WTC11 (cell line): ENCODE measurements around the gene SLC2A11. TPM values are rescaled to one million over a fixed set of nuclear protein-coding genes. Genes with fewer than 3 reads are reported as not detected.

Source experiments
- ATAC-seq: fragments of 200-7000 bp; cut with Tn5 transposase; 2 replicates; pipeline ENCODE4 v1.10.0; 2021; ENCODE audit warnings: mild to moderate bottlenecking, moderate library complexity
- CTCF ChIA-PET: fragments of 300-600 bp; sonication (Branson Sonifier 250); formaldehyde crosslinking; loops from one replicate; lab custom pipeline; 2021; ENCODE audit warnings: antibody characterized with exemption; lab: Charles Lee
- POLR2A ChIA-PET: fragments of 350-600 bp; sonication (Branson Sonifier 250); formaldehyde crosslinking; loops from one replicate; lab custom pipeline; 2021; ENCODE audit warnings: antibody characterized with exemption; lab: Charles Lee
- DNase-seq: peaks from one replicate; pipeline ENCODE4 v3.0.0; 2021; ENCODE audit warnings: low spot score
- H3K27ac Mint-ChIP-seq: 2 replicates; pipeline ENCODE4 v1.8.0; 2021; ENCODE audit warnings: mixed read lengths
- H3K27me3 Mint-ChIP-seq: 2 replicates; pipeline ENCODE4 v1.8.0; 2021; ENCODE audit warnings: low read depth, mild to moderate bottlenecking, moderate library complexity, mixed read lengths
- H3K36me3 Mint-ChIP-seq: 2 replicates; pipeline ENCODE4 v1.8.0; 2021; ENCODE audit warnings: mixed read lengths
- H3K4me1 Mint-ChIP-seq: 2 replicates; pipeline ENCODE4 v1.8.0; 2022; ENCODE audit warnings: mixed read lengths
- H3K4me3 Mint-ChIP-seq: 2 replicates; pipeline ENCODE4 v1.8.0; 2021; ENCODE audit warnings: mild to moderate bottlenecking, moderate library complexity, mixed read lengths
- H3K9me3 Mint-ChIP-seq: 2 replicates; pipeline ENCODE4 v1.8.0; 2021; ENCODE audit warnings: mixed read lengths
- AFF4 ChIP-seq: sonication (generic); formaldehyde crosslinking; IDR thresholded peaks from 2 replicates; pipeline ENCODE4 v1.8.1; 2023; ENCODE audit warnings: mild to moderate bottlenecking, missing genetic modification reagents, borderline replicate concordance
- E2F1 ChIP-seq: sonication (generic); formaldehyde crosslinking; IDR thresholded peaks from 2 replicates; pipeline ENCODE4 v1.8.0; 2022; ENCODE audit warnings: mild to moderate bottlenecking, missing genetic modification reagents
- GABPB1 ChIP-seq: sonication (generic); formaldehyde crosslinking; IDR thresholded peaks from 2 replicates; pipeline ENCODE4 v1.8.1; 2023; ENCODE audit warnings: mild to moderate bottlenecking, missing genetic modification reagents
- HMGA2 ChIP-seq: fragments of 250-450 bp; sonication (Bioruptor Pico); IDR thresholded peaks from 2 replicates; pipeline ENCODE4 v1.4.0; 2021; ENCODE audit warnings: mild to moderate bottlenecking, moderate library complexity
- MAX ChIP-seq: sonication (generic); formaldehyde crosslinking; IDR thresholded peaks from 2 replicates; pipeline ENCODE4 v1.8.0; 2022; ENCODE audit warnings: mild to moderate bottlenecking, missing genetic modification reagents
- NFYB ChIP-seq: sonication (generic); formaldehyde crosslinking; conservative IDR thresholded peaks from 2 replicates; pipeline ENCODE4 v1.8.0; 2022; ENCODE audit warnings: low read depth, missing genetic modification reagents
- NR2C2 ChIP-seq: sonication (generic); formaldehyde crosslinking; IDR thresholded peaks from 2 replicates; pipeline ENCODE4 v1.8.0; 2022; ENCODE audit warnings: mild to moderate bottlenecking, missing genetic modification reagents
- NR3C1 ChIP-seq: sonication (generic); formaldehyde crosslinking; conservative IDR thresholded peaks from 2 replicates; pipeline ENCODE4 v1.8.1; 2023; ENCODE audit warnings: low read depth, mild to moderate bottlenecking, missing genetic modification reagents
- OVOL2 ChIP-seq: fragments of 250-450 bp; sonication (Bioruptor Pico); IDR thresholded peaks from 2 replicates; pipeline ENCODE4 v1.9.0; 2021; ENCODE audit warnings: mild to moderate bottlenecking, borderline replicate concordance
- PREB ChIP-seq: sonication (generic); formaldehyde crosslinking; IDR thresholded peaks from 2 replicates; pipeline ENCODE4 v1.8.1; 2022; ENCODE audit warnings: mild to moderate bottlenecking, missing genetic modification reagents, moderate library complexity, borderline replicate concordance
- RORB ChIP-seq: fragments of 250-450 bp; sonication (Bioruptor Pico); IDR thresholded peaks from 2 replicates; pipeline ENCODE4 v1.9.0; 2021; ENCODE audit warnings: mild to moderate bottlenecking
- SMAD4 ChIP-seq: sonication (generic); formaldehyde crosslinking; IDR thresholded peaks from 2 replicates; pipeline ENCODE4 v1.8.0; 2022; ENCODE audit warnings: mild to moderate bottlenecking, missing genetic modification reagents
- ZBTB43 ChIP-seq: sonication (generic); formaldehyde crosslinking; IDR thresholded peaks from 2 replicates; pipeline ENCODE4 v1.8.1; 2023; ENCODE audit warnings: mild to moderate bottlenecking, missing genetic modification reagents
- ZNF121 ChIP-seq: sonication (generic); formaldehyde crosslinking; IDR thresholded peaks from 2 replicates; pipeline ENCODE4 v1.8.0; 2023; ENCODE audit warnings: missing genetic modification reagents
- ZNF138 ChIP-seq: sonication (generic); formaldehyde crosslinking; conservative IDR thresholded peaks from 2 replicates; pipeline ENCODE4 v1.8.1; 2022; ENCODE audit warnings: mild to moderate bottlenecking, moderate library complexity, missing genetic modification reagents
- ZNF232 ChIP-seq: sonication (generic); formaldehyde crosslinking; IDR thresholded peaks from 2 replicates; pipeline ENCODE4 v1.8.0; 2022; ENCODE audit warnings: mild to moderate bottlenecking, missing genetic modification reagents
- ZNF263 ChIP-seq: sonication (generic); formaldehyde crosslinking; IDR thresholded peaks from 2 replicates; pipeline ENCODE4 v1.8.1; 2022; ENCODE audit warnings: low read depth, mild to moderate bottlenecking, moderate library complexity, missing genetic modification reagents
- ZNF317 ChIP-seq: sonication (generic); formaldehyde crosslinking; IDR thresholded peaks from 2 replicates; pipeline ENCODE4 v1.8.1; 2023; ENCODE audit warnings: low read depth, mild to moderate bottlenecking, moderate library complexity, missing genetic modification reagents, borderline replicate concordance
- ZNF425 ChIP-seq: fragments of 250-450 bp; sonication (Bioruptor Pico); conservative IDR thresholded peaks from 2 replicates; pipeline ENCODE4 v1.9.0; 2021; ENCODE audit warnings: mild to moderate bottlenecking
- ZSCAN18 ChIP-seq: fragments of 250-450 bp; sonication (Bioruptor Pico); IDR thresholded peaks from 2 replicates; pipeline ENCODE4 v2.1.2; 2022; ENCODE audit warnings: mild to moderate bottlenecking, moderate library complexity
- total RNA-seq: library from RNA; stranded (reverse); gene quantifications from 3 replicates; pipeline ENCODE4 v1.2.3, GENCODE V29; 2021

The SLC2A11 gene
- total RNA-seq, 1 experiment from 2014 or later: 19.9 TPM

- ChIA-PET POLR2A (interaction anchor here (3.1 kb wide), 1 partner anchor 35 kb away, joined by 27 read pairs; the partner anchor contains the start of gene SLC2A11), CTCF (interaction anchor here (2.2 kb wide), 1 partner anchor 44 kb away, joined by 22 read pairs; no protein-coding TSS in a partner anchor)
- TF ChIP-seq GABPB1 (CRISPR knock-in tag) (no peak), E2F1 (CRISPR knock-in tag) (no peak), NR2C2 (no peak), ZNF425 (no peak), AFF4 (CRISPR knock-in tag) (no peak)
- Mint-ChIP-seq H3K27me3 (peaks cover 16% of the 10 kb centered on the region), H3K27ac (no peak overlapping the region), H3K4me1 (peaks cover 46% of the 10 kb centered on the region), H3K36me3 (peaks cover 55% of the 10 kb centered on the region), H3K4me3 (peak overlapping the region; percentile 92), H3K9me3 (peaks cover 27% of the 10 kb centered on the region)
- DNase-seq: no peak
- ATAC-seq: no peak
Measured at GRCh38 chr22:23892706-23893105, 35.0 kb downstream of the SLC2A11 start.

- CTCF ChIA-PET: interaction anchor here (0.7 to 2.2 kb wide), 21 partner anchors 10 to 662 kb away, joined by 3 to 45 read pairs (median 8); partner anchors contain the start of genes CHCHD10, GUCD1 and SLC2A11
- DNase-seq (no peak), ATAC-seq (no peak)
- H3K27ac Mint-ChIP-seq: peak overlapping the region; percentile 89
- H3K9me3 Mint-ChIP-seq: peaks cover 27% of the 10 kb centered on the region
- H3K27me3 Mint-ChIP-seq: peaks cover 16% of the 10 kb centered on the region
- peaks cover 58% of the 10 kb centered on the region for H3K36me3 Mint-ChIP-seq
- H3K4me1 Mint-ChIP-seq: peaks cover 50% of the 10 kb centered on the region
- peak overlapping the region; percentile 92 for H3K4me3 Mint-ChIP-seq
- POLR2A ChIA-PET: interaction anchor here (1.1 to 3.1 kb wide), 5 partner anchors 20 to 117 kb away, joined by 3 to 27 read pairs (median 5); partner anchors contain the start of gene SLC2A11
- no peak for TF ChIP-seq PREB (CRISPR knock-in tag)
- TF ChIP-seq SMAD4: no peak
- TF ChIP-seq ZNF121: no peak
- no peak; the same call in 1 of the 2 replicates for TF ChIP-seq NFYB
- TF ChIP-seq RORB: no peak
- no peak for TF ChIP-seq ZNF263
- no peak for TF ChIP-seq E2F1 (CRISPR knock-in tag)
- TF ChIP-seq OVOL2: no peak
- TF ChIP-seq ZNF317 (CRISPR knock-in tag): no peak
- no peak for TF ChIP-seq MAX (CRISPR knock-in tag)
- TF ChIP-seq ZSCAN18 (CRISPR knock-in tag): no peak
- TF ChIP-seq ZNF138 (CRISPR knock-in tag): no peak
- no peak for TF ChIP-seq HMGA2
- no peak for TF ChIP-seq NR3C1
- TF ChIP-seq ZBTB43 (CRISPR knock-in tag): no peak
- TF ChIP-seq ZNF232 (CRISPR knock-in tag): no peak
Measured at GRCh38 chr22:23893121-23893944, 35.7 kb downstream of the SLC2A11 start.
